A549 (cell line): Measurements from ENCODE around the gene DERL2.

Experiments used
- CTCF ChIP-seq: fragments of >200 bp; sonication (Bioruptor Twin); formaldehyde crosslinking; IDR thresholded peaks from 3 replicates; pipeline ENCODE4 v1.5.1; 2016
- JUN ChIP-seq, 2 experiments: fragments of >200 bp; sonication (Bioruptor Twin); formaldehyde crosslinking; IDR thresholded peaks; 2 replicates in 1 of 2; 3 replicates in 1 of 2; pipeline ENCODE4 v1.6.1; 2016 to 2017
- MAX ChIP-seq: IDR thresholded peaks from 2 replicates; pipeline ENCODE4 v1.6.1; 2012
- POLR2A ChIP-seq: IDR thresholded peaks from 2 replicates; pipeline ENCODE4 v1.6.1; 2012; ENCODE audit warnings: mild to moderate bottlenecking, low read length
- RFX5 ChIP-seq: fragments of 450-650 bp; IDR thresholded peaks from 2 replicates; pipeline ENCODE4 v1.7.1; 2014; ENCODE audit warnings: antibody characterized with exemption, mild to moderate bottlenecking, moderate library complexity
- SREBF2 ChIP-seq: fragments of 450-650 bp; IDR thresholded peaks from 2 replicates; pipeline ENCODE4 v1.6.1; 2014; ENCODE audit warnings: mild to moderate bottlenecking, moderate library complexity
- TF ChIP-seq, protein P1 (sequence below): IDR thresholded peaks from 2 replicates; pipeline ENCODE4 v1.6.1; 2012; ENCODE audit warnings: low read depth, borderline replicate concordance

DNA sequence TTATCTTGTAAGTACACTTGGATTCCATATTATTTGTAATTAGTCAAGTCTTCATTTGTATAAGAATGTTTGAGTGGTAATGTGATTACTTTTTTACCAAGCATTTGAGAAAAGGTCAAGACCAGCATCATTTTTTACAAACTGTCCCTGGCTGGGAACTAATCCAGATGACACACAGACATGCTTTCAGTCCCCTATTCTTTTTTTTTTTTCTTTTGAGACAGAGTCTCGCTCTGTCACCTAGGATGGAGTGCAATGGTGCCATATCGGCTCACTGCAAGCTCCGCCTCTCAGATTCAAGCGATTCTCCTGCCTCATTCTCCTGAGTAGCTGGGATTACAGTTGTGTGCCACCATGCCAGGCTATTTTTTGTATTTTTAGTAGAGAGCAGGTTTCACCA is 4.5 kb downstream of the DERL2 start:
- TF ChIP-seq CTCF: no peak
- no peak for TF ChIP-seq RFX5
- no peak for TF ChIP-seq POLR2A
- no peak for TF ChIP-seq JUN (IDR thresholded peaks at IDR 0.05)
- no peak for TF ChIP-seq MAX
- TF ChIP-seq, protein P1, sequence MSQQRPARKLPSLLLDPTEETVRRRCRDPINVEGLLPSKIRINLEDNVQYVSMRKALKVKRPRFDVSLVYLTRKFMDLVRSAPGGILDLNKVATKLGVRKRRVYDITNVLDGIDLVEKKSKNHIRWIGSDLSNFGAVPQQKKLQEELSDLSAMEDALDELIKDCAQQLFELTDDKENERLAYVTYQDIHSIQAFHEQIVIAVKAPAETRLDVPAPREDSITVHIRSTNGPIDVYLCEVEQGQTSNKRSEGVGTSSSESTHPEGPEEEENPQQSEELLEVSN: no peak
- TF ChIP-seq SREBF2: no peak
